OCI-LY7 (cell line): ENCODE measurements around the gene IGFBP2. TPM values are rescaled to one million over a fixed set of nuclear protein-coding genes. Genes with fewer than 3 reads are reported as not detected.

Experiments
- BruUV-seq: library from RNA; stranded (reverse); fragments of 400-500 nt; replicated peaks from 2 replicates; lab custom pipeline; 2021; lab: Mats Ljungman, UMichigan
- CTCF ChIA-PET: fragments of 300-600 bp; sonication (Branson Sonifier 250); formaldehyde crosslinking; loops from one replicate; lab custom pipeline; 2022; ENCODE audit warnings: antibody characterized with exemption; ENCODE audit not compliant: unreplicated experiment; lab: Charles Lee
- POLR2A ChIA-PET: fragments of 300-600 bp; sonication (Branson Sonifier 250); formaldehyde crosslinking; loops from one replicate; lab custom pipeline; 2022; ENCODE audit warnings: antibody characterized with exemption; lab: Charles Lee
- DNase-seq: peaks from one replicate; pipeline ENCODE4 v3.0.0-alpha.2; 2015; ENCODE audit warnings: low spot score
- H2AFZ ChIP-seq: fragments of 200-600 bp; sonication (generic), shearing (Covaris generic); 2 replicates; pipeline ENCODE4 v1.6.1; 2014; ENCODE audit warnings: mild to moderate bottlenecking, antibody characterized with exemption, low read length, moderate library complexity
- H3K27ac ChIP-seq: fragments of 200-600 bp; sonication (generic); 2 replicates; pipeline ENCODE4 v1.5.1; 2014; ENCODE audit warnings: mixed run types, low read depth, mild to moderate bottlenecking, moderate library complexity, low read length, inconsistent platforms; ENCODE audit not compliant: poor library complexity, severe bottlenecking
- H3K36me3 ChIP-seq: fragments of 200-600 bp; sonication (generic); 2 replicates; pipeline ENCODE4 v1.6.1; 2014; ENCODE audit warnings: mild to moderate bottlenecking, antibody characterized with exemption, low read length, moderate library complexity, mixed read lengths; ENCODE audit not compliant: insufficient read depth
- H3K4me1 ChIP-seq: fragments of 200-600 bp; sonication (generic); 2 replicates; pipeline ENCODE4 v1.5.1; 2014; ENCODE audit warnings: mild to moderate bottlenecking, low read length; ENCODE audit not compliant: insufficient read depth, poor library complexity, severe bottlenecking
- H3K4me2 ChIP-seq: fragments of 200-600 bp; sonication (generic); 2 replicates; pipeline ENCODE4 v1.6.1; 2014; ENCODE audit warnings: mild to moderate bottlenecking, low read length
- H3K4me3 ChIP-seq: fragments of 200-600 bp; sonication (generic); 2 replicates; pipeline ENCODE4 v1.5.1; 2014; ENCODE audit warnings: mild to moderate bottlenecking, low read depth, low read length; ENCODE audit not compliant: poor library complexity, severe bottlenecking
- H3K79me2 ChIP-seq: fragments of 200-600 bp; sonication (generic); 2 replicates; pipeline ENCODE4 v1.6.1; 2016; ENCODE audit warnings: low read depth, mild to moderate bottlenecking, low read length, moderate library complexity, mixed read lengths; ENCODE audit not compliant: insufficient read depth
- H3K9me2 ChIP-seq: fragments of 200-600 bp; sonication (generic); 2 replicates; pipeline ENCODE4 v1.6.1; 2016; ENCODE audit warnings: mild to moderate bottlenecking, low read length, mixed read lengths; ENCODE audit not compliant: insufficient read depth
- H3K9me3 ChIP-seq: fragments of 200-600 bp; sonication (generic); 2 replicates; pipeline ENCODE4 v1.6.1; 2014; ENCODE audit warnings: mild to moderate bottlenecking, mixed run types, low read length, mixed read lengths
- H4K20me1 ChIP-seq: fragments of 200-600 bp; sonication (generic); 2 replicates; pipeline ENCODE4 v1.6.1; 2014; ENCODE audit warnings: mild to moderate bottlenecking, antibody characterized with exemption, low read length, moderate library complexity, mixed read lengths; ENCODE audit not compliant: insufficient read depth
- EZH2phosphoT487 ChIP-seq: fragments of 200-600 bp; sonication (generic); IDR thresholded peaks from 2 replicates; pipeline ENCODE4 v1.6.1; 2018; ENCODE audit warnings: low read depth, borderline replicate concordance, mild to moderate bottlenecking, mixed run types, antibody characterized with exemption, low read length, moderate library complexity, mixed read lengths
- intact Hi-C: fragments of 100-400 bp; cut with micrococcal nuclease; formaldehyde crosslinking; loops from one replicate; pipeline ENCODE4 v1.10.0; 2022; ENCODE audit not compliant: unreplicated experiment
- total RNA-seq, 2 experiments: library from RNA; depleted of rRNA in 1 of 2; stranded (reverse); fragments of >200 nt in 1 of 2; shearing (Covaris generic) in 1 of 2; gene quantifications; 2 replicates each; pipeline ENCODE4 v1.2.3, GENCODE V29; 2014 to 2022
- TF ChIP-seq, protein P1 (sequence below): fragments of 200-600 bp; sonication (generic); conservative IDR thresholded peaks from 2 replicates; pipeline ENCODE4 v1.5.1; 2014; ENCODE audit warnings: mild to moderate bottlenecking, antibody characterized with exemption, low read length, moderate library complexity, mixed read lengths

Gene IGFBP2
- total RNA-seq, 2 experiments from 2014 or later = 0.66 TPM; not detected in 1

GRCh38 chr2:216616083-216616678 lies 17.0 kb upstream of the IGFBP2 start:
- POLR2A ChIA-PET = no interaction called here

GRCh38 chr2:216617159-216617815 lies 15.9 kb upstream of the IGFBP2 start:
- TF ChIP-seq EZH2phosphoT487 = no peak
- TF ChIP-seq, protein P1, sequence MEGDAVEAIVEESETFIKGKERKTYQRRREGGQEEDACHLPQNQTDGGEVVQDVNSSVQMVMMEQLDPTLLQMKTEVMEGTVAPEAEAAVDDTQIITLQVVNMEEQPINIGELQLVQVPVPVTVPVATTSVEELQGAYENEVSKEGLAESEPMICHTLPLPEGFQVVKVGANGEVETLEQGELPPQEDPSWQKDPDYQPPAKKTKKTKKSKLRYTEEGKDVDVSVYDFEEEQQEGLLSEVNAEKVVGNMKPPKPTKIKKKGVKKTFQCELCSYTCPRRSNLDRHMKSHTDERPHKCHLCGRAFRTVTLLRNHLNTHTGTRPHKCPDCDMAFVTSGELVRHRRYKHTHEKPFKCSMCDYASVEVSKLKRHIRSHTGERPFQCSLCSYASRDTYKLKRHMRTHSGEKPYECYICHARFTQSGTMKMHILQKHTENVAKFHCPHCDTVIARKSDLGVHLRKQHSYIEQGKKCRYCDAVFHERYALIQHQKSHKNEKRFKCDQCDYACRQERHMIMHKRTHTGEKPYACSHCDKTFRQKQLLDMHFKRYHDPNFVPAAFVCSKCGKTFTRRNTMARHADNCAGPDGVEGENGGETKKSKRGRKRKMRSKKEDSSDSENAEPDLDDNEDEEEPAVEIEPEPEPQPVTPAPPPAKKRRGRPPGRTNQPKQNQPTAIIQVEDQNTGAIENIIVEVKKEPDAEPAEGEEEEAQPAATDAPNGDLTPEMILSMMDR = no peak
- no peak overlapping the region for H2AFZ ChIP-seq
- no peaks in the 10 kb centered on the region for H3K36me3 ChIP-seq
- no peak for DNase-seq
- H3K27ac ChIP-seq = no peak overlapping the region
- H3K79me2 ChIP-seq = no peaks in the 10 kb centered on the region
- H3K4me2 ChIP-seq = no peak overlapping the region
- ChIA-PET POLR2A (interaction anchor here (1.2 to 2.0 kb wide), 2 partner anchors 8 to 27 kb away, joined by 3 to 7 read pairs; no protein-coding TSS in a partner anchor), CTCF (no interaction called here)
- no peak overlapping the region for H3K4me3 ChIP-seq
- H4K20me1 ChIP-seq = no peaks in the 10 kb centered on the region
- H3K9me2 ChIP-seq = no peaks in the 10 kb centered on the region
- no TSS peak for BruUV-seq
- H3K4me1 ChIP-seq = peaks cover 17% of the 10 kb centered on the region
- H3K9me3 ChIP-seq = no peaks in the 10 kb centered on the region
- intact Hi-C loops = no loop called here

More at GRCh38 chr2:216616083-216616678, 17.0 kb upstream of the IGFBP2 start:
- Histone ChIP-seq H3K79me2 (no peaks in the 10 kb centered on the region), H3K4me3 (no peak overlapping the region), H3K36me3 (no peaks in the 10 kb centered on the region), H3K4me2 (no peak overlapping the region), H3K4me1 (peaks cover 17% of the 10 kb centered on the region), H3K27ac (no peak overlapping the region), H3K9me3 (no peaks in the 10 kb centered on the region), H3K9me2 (no peaks in the 10 kb centered on the region), H2AFZ (no peak overlapping the region), H4K20me1 (no peaks in the 10 kb centered on the region)
- intact Hi-C loops = no loop called here
- no peak for DNase-seq
- no TSS peak for BruUV-seq
- TF ChIP-seq, protein P1 = no peak
- TF ChIP-seq EZH2phosphoT487 = no peak
- CTCF ChIA-PET = no interaction called here

DNA sequence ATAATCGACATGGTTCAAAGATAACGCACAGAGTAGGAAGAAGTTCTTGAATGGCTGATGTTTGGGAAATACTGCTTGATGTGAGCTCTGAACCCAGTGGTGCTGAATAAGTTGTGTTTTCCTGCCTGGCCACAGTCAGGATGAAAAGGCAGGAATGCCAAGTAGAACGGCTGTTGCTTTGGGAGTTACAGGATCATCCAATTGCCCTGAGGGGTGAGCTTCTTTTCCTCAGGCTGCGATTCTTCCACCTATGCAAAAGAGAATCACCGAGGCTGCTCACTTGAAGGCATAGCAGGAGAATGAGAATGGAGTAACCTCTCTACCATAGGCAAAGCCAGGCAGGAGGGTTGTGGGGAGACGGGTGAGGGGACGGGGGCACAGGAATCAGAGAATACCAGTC lies 14.4 kb upstream of the IGFBP2 start:
- Histone ChIP-seq H4K20me1 (no peaks in the 10 kb centered on the region), H3K27ac (no peak overlapping the region), H2AFZ (no peak overlapping the region), H3K4me1 (peaks cover 17% of the 10 kb centered on the region), H3K36me3 (no peaks in the 10 kb centered on the region), H3K4me2 (no peak overlapping the region), H3K4me3 (no peak overlapping the region), H3K9me3 (no peaks in the 10 kb centered on the region), H3K9me2 (no peaks in the 10 kb centered on the region), H3K79me2 (no peaks in the 10 kb centered on the region)
- BruUV-seq = no TSS peak
- POLR2A ChIA-PET = interaction anchor here (1.1 to 2.0 kb wide), 2 partner anchors 9 to 43 kb away, joined by 3 to 7 read pairs; no protein-coding TSS in a partner anchor
- DNase-seq = no peak
- CTCF ChIA-PET = no interaction called here
- intact Hi-C loops = no loop called here
- TF ChIP-seq, protein P1 = no peak
- no peak for TF ChIP-seq EZH2phosphoT487
